Thyroid gland (tissue), 4 donors: ENCODE data around the gene INPP5A.

Source experiments
- CTCF ChIP-seq, 6 experiments: fragments of 200-600 bp in 3 of 6; fragments of 450-650 bp in 3 of 6; sonication (generic) in 3 of 6; IDR thresholded peaks; one replicate each; pipeline ENCODE4 v1.5.1; 2016 to 2019; ENCODE audit warnings: antibody characterized with exemption in 6 of 6, mild to moderate bottlenecking in 2 of 6, inconsistent platforms in 1 of 6, moderate library complexity in 1 of 6
- POLR2A ChIP-seq, 2 donors: fragments of 450-650 bp; IDR thresholded peaks; one replicate each; pipeline ENCODE4 v1.6.1; 2017; ENCODE audit warnings: antibody characterized with exemption in 2 of 2, mild to moderate bottlenecking in 2 of 2, moderate library complexity in 1 of 2

GRCh38 chr10:132742167-132742836 lies 204.7 kb downstream of the INPP5A start:
- no peak for TF ChIP-seq CTCF (IDR thresholded peaks at IDR 0.05)
- TF ChIP-seq POLR2A (IDR thresholded peaks at IDR 0.05): no peak
